Measurements from ENCODE around the gene HCAR3.

GRCh38 chr12:122691566-122691965 is 25.0 kb downstream of the HCAR3 start:
- TF ChIP-seq POLR2A (IDR thresholded peaks at IDR 0.05) (no peak), CTCF (IDR thresholded peaks at IDR 0.05) (no peak), EP300 (IDR thresholded peaks at IDR 0.05) (no peak)

Measured in stomach (tissue), 4 donors.